Measurements from ENCODE around the gene MAX. TPM values are rescaled to one million over a fixed set of nuclear protein-coding genes. Genes with fewer than 3 reads are reported as not detected.

MAX gene
- total RNA-seq, 1 donor from 2014 or later: 22.2 TPM

- Mint-ChIP-seq H3K27me3 (ENCODE audit: insufficient read depth, low read depth) (peaks cover 12% of the 10 kb centered on the region), H3K27ac (no peak overlapping the region), H3K4me1 (peaks cover 14% of the 10 kb centered on the region), H3K36me3 (no peaks in the 10 kb centered on the region), H3K9me3 (no peaks in the 10 kb centered on the region), H3K4me3 (no peak overlapping the region)
- no peak overlapping the region for H3K27ac ChIP-seq
- no peaks in the 10 kb centered on the region for H3K36me3 ChIP-seq
- no peaks in the 10 kb centered on the region for H4K20me1 ChIP-seq (ENCODE audit: low read depth)
- no peaks in the 10 kb centered on the region for H3K9me3 ChIP-seq (ENCODE audit: low read depth)
- H3K27me3 ChIP-seq: peaks cover 13% of the 10 kb centered on the region
- no peaks in the 10 kb centered on the region for H3K4me1 ChIP-seq
- H3F3A ChIP-seq (ENCODE audit: low read depth): no peaks in the 10 kb centered on the region
- no peak for TF ChIP-seq CTCF (IDR thresholded peaks at IDR 0.05)
- TF ChIP-seq EZH2phosphoT487 (IDR thresholded peaks at IDR 0.05): no peak
- TF ChIP-seq EZH2 (IDR thresholded peaks at IDR 0.05): no peak
- no peak for DNase-seq (ENCODE audit: low spot score)
- H3K9ac ChIP-seq: no peak overlapping the region
- H2AFZ ChIP-seq (replicated peaks): no peak overlapping the region
- H3K4me2 ChIP-seq: no peak overlapping the region
- H3K4me3 ChIP-seq: no peak overlapping the region
- no peaks in the 10 kb centered on the region for H3K79me2 ChIP-seq (ENCODE audit: low read depth)
These were observed 4.4 kb upstream of the MAX start for GRCh38 chr14:65106736-65107135.

- Histone ChIP-seq H3K9me3 (ENCODE audit: low read depth) (no peaks in the 10 kb centered on the region), H3K9ac (no peak overlapping the region), H3F3A (ENCODE audit: low read depth) (no peaks in the 10 kb centered on the region), H3K27ac (no peak overlapping the region), H2AFZ (replicated peaks) (no peak overlapping the region), H3K79me2 (ENCODE audit: low read depth) (peaks cover 2% of the 10 kb centered on the region), H3K36me3 (no peaks in the 10 kb centered on the region), H3K27me3 (peaks cover 13% of the 10 kb centered on the region), H3K4me3 (no peak overlapping the region), H3K4me2 (no peak overlapping the region), H3K4me1 (peaks cover under 1% of the 10 kb centered on the region), H4K20me1 (ENCODE audit: low read depth) (no peaks in the 10 kb centered on the region)
- Mint-ChIP-seq H3K4me3 (no peak overlapping the region), H3K9me3 (no peaks in the 10 kb centered on the region), H3K4me1 (peaks cover 12% of the 10 kb centered on the region), H3K27me3 (ENCODE audit: insufficient read depth, low read depth) (peaks cover 12% of the 10 kb centered on the region), H3K27ac (no peak overlapping the region), H3K36me3 (no peaks in the 10 kb centered on the region)
- DNase-seq (ENCODE audit: low spot score): no peak
- no peak for TF ChIP-seq EZH2phosphoT487 (IDR thresholded peaks at IDR 0.05)
- no peak for TF ChIP-seq CTCF (IDR thresholded peaks at IDR 0.05)
- no peak for TF ChIP-seq EZH2 (IDR thresholded peaks at IDR 0.05)
These were observed 4.0 kb upstream of the MAX start for GRCh38 chr14:65106316-65106715.

- H3K9me3 Mint-ChIP-seq: no peaks in the 10 kb centered on the region
- peaks cover 15% of the 10 kb centered on the region for H3K79me2 ChIP-seq (ENCODE audit: low read depth)
- H3K36me3 ChIP-seq: no peaks in the 10 kb centered on the region
- peaks cover 2% of the 10 kb centered on the region for H3K36me3 Mint-ChIP-seq
- H3K27ac ChIP-seq: no peak overlapping the region
- DNase-seq (ENCODE audit: low spot score): no peak
- no peaks in the 10 kb centered on the region for H3K9me3 ChIP-seq (ENCODE audit: low read depth)
- no peak overlapping the region for H3K4me2 ChIP-seq
- H3K9ac ChIP-seq: no peak overlapping the region
- H4K20me1 ChIP-seq (ENCODE audit: low read depth): no peaks in the 10 kb centered on the region
- no peaks in the 10 kb centered on the region for H3F3A ChIP-seq (ENCODE audit: low read depth)
- H3K4me3 Mint-ChIP-seq: no peak overlapping the region
- no peak overlapping the region for H2AFZ ChIP-seq (replicated peaks)
- TF ChIP-seq EZH2 (IDR thresholded peaks at IDR 0.05) (no peak), EZH2phosphoT487 (IDR thresholded peaks at IDR 0.05) (no peak), CTCF (IDR thresholded peaks at IDR 0.05) (no peak)
- H3K4me1 Mint-ChIP-seq: peaks cover 13% of the 10 kb centered on the region
- H3K27me3 ChIP-seq: peaks cover 13% of the 10 kb centered on the region
- H3K27me3 Mint-ChIP-seq (ENCODE audit: insufficient read depth, low read depth): peaks cover 9% of the 10 kb centered on the region
- H3K4me1 ChIP-seq: peaks cover 7% of the 10 kb centered on the region
- H3K27ac Mint-ChIP-seq: no peak overlapping the region
- no peak overlapping the region for H3K4me3 ChIP-seq
These were observed 2.5 kb upstream of the MAX start for GRCh38 chr14:65104791-65105190.

Data from neural progenitor cell (in vitro differentiated cells).